Measurements from ENCODE around the gene FARP1.
"Not testable (repeated sequence)": the region's sequence is repeated elsewhere in the genome, so short reads cannot be mapped to it uniquely, and the experiment has no call there.

The FARP1 gene

DNA sequence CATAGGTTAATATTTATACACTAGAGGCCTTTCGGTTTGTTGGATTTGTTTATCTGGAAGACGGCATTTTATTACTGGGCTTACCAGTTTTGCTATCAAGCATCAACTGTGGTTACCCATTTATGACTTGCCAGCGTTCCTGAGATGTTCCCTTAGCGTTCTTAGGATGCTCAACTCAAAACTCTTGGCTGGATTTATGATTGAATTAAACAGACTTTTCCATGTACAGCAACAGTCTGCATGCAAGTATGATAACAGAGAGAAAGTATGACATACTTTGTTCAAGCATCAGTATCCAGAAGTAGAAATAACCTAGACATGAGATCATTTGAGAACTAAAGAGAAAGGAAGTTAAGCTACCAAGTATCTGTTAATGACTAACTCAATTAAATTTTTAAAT is 64.1 kb downstream of the FARP1 start:
- DNase-seq: no peak

DNA sequence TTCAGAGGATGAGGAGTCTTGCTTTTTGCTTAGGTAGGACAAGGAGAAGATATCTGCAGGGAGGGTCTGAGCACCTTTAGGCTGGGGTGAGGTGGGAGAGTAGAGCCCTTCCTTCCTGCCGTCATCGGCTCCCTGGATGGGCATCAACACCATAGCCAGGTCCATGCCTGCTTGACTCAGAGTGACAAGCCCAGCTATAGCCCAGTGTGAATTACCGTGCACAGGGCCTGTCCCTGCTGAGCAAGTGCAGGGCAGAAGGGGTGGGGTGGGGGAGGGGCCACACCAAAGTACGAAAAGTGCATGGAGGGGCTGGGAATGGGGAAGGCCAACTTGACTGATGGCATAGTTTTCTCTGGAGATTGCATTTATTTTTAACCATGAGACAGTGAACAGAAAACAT is 64.5 kb downstream of the FARP1 start:
- no peak for DNase-seq

GRCh38 chr13:98208606-98209005 is 65.7 kb downstream of the FARP1 start:
- no peak for DNase-seq

- no peak for DNase-seq
Observed at GRCh38 chr13:98212763-98213162, 69.9 kb downstream of the FARP1 start.

DNA sequence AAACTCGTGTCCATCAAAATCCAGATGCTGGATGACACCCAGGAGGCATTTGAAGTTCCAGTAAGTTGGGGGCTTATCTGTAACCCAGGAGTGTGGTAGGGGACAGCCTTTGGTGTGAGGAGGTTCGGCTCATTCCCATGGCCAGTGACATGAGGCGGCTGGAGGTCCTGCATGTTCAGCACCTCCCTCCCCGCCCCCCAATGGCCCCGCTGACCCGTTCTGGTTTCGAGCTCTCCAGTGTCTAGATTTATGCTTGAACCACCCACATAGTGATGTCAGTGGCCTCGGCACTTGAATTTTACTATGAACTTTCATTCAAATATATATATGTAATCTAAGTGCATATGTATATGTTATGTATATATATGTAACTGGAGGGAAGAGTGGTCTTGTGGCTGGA is 70.5 kb downstream of the FARP1 start:
- DNase-seq: no peak

GRCh38 chr13:98214008-98214643 is 71.2 kb downstream of the FARP1 start:
- DNase-seq: no peak

GRCh38 chr13:98214707-98215106 is 71.8 kb downstream of the FARP1 start:
- DNase-seq: no peak

DNA sequence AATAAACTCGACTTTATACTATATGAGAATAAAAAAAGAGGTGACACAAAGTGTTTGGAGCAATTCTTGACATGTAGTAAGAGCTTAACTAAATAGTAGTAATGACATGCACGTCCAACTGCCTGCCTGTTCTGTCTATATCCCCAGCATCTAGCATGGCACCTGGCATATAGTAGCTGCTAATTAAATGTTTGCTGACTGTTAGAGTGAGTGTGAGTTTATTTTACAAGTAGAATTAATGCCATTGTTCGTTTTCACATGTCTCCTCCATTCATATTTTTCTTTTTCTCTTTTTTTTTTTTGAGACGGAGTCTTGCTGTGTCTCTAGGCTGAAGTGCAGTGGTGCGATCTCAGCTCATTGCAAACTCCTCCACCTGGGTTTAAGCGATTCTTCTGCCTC is 72.6 kb downstream of the FARP1 start:
- DNase-seq: no peak

GRCh38 chr13:98216135-98216565 is 73.3 kb downstream of the FARP1 start:
- DNase-seq: no peak

DNA sequence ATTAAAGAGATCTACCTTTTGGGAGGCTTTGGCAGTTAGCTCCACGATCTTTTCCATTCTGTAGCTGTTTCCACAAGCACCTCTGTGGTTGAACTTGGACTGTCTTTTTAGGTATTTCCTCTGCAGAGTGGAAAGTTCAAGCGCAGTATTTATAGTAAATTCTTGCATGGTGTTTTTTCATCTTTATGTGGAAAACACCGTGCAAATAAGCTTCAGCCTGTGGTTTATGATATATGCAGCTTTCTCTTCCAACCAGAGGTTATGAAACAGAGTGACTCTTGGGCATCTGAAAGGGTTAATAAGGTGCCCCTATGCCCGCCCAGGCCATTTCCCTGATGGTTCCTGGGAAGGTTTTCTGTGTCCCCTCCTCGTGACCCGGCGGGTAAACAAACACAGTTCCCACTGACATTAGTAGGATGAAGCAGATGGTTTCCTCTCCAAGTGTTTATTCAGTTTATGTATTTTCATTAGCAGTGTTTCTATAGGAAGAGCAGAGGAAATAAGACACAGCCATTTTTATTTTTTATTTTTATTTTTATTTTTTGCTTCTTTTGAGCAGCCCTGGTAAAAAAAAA is 73.9 kb downstream of the FARP1 start:
- DNase-seq: no peak

- DNase-seq: no peak
Observed at GRCh38 chr13:98217597-98217996, 74.7 kb downstream of the FARP1 start.

DNA sequence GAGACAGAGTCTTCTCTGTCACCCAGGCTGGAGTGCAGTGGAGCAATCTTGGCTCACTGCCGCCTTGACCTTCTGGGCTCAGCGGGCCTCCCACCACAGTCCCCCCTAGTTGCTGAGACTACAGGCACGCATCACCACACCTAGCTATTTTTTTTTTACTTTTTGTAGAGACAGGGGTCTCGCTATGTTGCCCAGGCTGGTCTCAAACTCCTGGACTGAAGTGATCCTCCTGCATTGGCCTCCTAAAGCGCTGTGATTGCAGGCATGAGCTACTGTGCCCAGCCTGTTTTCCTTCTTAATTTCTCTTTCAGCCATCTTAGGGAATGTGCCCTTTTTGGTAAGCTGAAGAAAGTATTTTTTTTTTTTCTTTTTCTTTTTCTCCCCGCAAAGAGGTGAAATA is 76.8 kb downstream of the FARP1 start:
- no peak for DNase-seq

GRCh38 chr13:98220271-98220791 is 77.4 kb downstream of the FARP1 start:
- no peak for DNase-seq

DNA sequence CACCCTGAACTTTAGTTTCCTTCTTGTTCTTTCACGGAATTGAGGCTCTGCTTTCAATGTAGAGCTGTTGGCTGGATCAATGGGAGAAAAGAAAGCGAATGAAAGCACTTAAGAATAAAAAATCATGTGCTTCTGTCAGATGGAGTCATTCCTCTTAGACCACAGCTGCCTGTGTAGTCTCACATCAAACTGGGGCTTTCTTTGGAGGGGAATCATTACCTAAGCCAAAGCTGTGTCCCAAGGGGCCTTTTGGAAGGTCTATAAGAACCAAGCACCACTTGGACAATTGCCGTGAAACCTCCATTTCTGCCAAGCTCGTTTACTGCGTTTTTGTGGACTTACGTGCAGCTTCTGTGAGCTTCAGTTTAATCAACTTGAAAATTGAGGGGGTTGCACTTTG is 78.3 kb downstream of the FARP1 start:
- DNase-seq: no peak

- DNase-seq: no peak
Observed at GRCh38 chr13:98222081-98222554, 79.2 kb downstream of the FARP1 start.

DNA sequence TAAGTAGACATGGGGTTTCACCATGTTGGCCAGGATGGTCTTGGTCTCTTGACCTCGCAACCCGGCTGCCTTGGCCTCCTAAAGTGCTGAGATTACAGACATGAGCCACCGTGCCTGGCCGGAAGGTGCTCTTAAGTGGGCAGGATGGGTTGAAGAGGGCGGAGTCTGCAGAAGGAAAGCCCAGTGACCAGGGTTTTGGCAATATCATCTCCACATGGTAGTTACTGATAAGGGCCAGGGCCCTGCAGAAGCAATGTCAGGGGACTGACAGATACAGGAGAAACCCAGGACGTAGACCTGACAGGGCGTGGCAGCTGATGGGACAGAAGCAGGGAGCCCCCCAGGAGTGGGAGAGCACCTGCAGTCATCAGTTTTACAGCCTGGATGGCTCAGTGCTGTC is 79.9 kb downstream of the FARP1 start:
- DNase-seq: no peak

GRCh38 chr13:98223741-98224140 is 80.8 kb downstream of the FARP1 start:
- DNase-seq: no peak

DNA sequence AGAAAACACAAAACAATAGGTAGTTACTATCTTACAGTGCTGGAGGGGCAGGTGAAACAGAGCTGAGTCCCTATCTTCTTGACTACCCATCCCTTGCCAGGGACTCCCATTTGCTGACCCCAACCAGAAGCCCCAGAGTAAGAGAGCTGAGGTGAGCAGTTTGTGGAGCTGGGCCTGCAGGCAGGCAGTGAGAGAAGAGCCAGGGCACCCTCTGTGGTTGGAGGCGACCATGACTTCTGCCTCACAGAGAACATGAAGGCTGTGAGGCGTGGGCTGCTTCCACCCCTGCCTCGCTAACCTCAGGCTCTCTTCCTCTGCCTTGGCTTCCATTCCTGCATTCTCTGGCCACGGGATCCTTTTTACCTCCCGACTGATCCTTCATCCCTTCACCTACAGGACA is 81.7 kb downstream of the FARP1 start:
- DNase-seq: no peak

- DNase-seq: no peak
Observed at GRCh38 chr13:98225036-98225940, 82.4 kb downstream of the FARP1 start.

DNA sequence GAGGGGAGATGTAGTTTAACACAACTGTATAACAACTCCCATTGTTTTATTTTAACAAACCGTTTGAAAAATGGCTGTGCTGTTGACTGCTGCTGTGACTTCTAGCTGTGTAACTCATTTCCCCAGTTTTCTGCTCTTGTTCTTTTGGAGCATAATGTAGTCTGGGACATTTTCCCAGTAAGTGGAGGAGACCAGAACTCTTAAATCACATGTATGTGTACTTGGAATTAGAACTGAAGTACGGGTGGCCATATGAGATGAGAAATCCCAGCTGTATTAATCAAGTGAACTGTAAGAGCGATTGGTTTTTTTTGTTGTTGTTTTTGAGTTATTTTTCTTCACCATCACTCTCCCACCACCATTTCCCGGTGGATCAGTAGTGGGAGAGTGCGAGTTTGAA is 83.6 kb downstream of the FARP1 start:
- DNase-seq: no peak

- no peak for DNase-seq
Observed at GRCh38 chr13:98228661-98229341, 85.9 kb downstream of the FARP1 start.

GRCh38 chr13:98230762-98231161 is 87.9 kb downstream of the FARP1 start:
- DNase-seq: not testable (repeated sequence)

DNA sequence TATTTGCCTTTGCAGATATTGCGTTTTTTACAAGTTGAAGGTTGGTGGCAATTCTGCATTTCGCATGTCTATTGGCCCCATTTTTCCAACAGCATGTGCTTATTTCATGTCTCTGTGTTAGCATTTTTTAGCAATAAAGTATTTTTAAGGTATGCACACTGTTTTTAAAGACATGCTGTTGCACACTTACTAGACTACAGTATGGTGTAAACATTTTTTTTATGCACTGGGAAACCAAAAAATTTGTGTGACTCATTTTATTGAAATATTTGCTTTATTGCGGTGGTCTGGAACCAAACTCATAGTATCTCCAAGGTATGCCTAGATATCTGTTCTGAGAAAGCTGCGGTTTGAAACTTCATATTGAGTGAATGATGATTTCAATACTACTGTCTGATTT is 89.6 kb downstream of the FARP1 start:
- no peak for DNase-seq

All from T-helper 1 cell (primary cell).